ENCODE results near the gene KIF5A.
"Not testable (repeated sequence)": the region's sequence is repeated elsewhere in the genome, so short reads cannot be mapped to it uniquely, and the experiment has no call there.

DNA sequence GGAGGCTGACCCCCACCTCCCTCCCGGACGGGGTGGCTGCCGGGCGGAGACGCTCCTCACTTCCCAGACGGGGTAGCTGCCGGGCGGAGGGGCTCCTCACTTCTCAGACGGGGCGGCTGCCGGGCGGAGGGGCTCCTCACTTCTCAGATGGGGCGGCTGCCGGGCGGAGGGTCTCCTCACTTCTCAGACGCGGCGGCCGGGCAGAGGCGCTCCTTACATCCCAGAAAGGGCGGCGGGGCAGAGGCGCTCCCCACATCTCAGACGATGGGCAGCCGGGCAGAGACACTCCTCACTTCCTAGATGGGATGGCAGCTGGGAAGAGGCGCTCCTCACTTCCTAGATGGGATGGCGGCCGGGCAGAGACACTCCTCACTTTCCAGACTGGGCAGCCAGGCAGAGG lies 42.0 kb upstream of the KIF5A start:
- TF ChIP-seq, protein P1, sequence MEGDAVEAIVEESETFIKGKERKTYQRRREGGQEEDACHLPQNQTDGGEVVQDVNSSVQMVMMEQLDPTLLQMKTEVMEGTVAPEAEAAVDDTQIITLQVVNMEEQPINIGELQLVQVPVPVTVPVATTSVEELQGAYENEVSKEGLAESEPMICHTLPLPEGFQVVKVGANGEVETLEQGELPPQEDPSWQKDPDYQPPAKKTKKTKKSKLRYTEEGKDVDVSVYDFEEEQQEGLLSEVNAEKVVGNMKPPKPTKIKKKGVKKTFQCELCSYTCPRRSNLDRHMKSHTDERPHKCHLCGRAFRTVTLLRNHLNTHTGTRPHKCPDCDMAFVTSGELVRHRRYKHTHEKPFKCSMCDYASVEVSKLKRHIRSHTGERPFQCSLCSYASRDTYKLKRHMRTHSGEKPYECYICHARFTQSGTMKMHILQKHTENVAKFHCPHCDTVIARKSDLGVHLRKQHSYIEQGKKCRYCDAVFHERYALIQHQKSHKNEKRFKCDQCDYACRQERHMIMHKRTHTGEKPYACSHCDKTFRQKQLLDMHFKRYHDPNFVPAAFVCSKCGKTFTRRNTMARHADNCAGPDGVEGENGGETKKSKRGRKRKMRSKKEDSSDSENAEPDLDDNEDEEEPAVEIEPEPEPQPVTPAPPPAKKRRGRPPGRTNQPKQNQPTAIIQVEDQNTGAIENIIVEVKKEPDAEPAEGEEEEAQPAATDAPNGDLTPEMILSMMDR (IDR thresholded peaks at IDR 0.05) = not testable (repeated sequence)
- not testable (repeated sequence) for TF ChIP-seq POLR2A (IDR thresholded peaks at IDR 0.05)
